K562 (cell line): ENCODE data around the gene MPND. TPM values are rescaled to one million over a fixed set of nuclear protein-coding genes. Genes with fewer than 3 reads are reported as not detected.

Source experiments
- ATAC-seq: fragments of 200-7000 bp; cut with Tn5 transposase; 3 replicates; pipeline ENCODE4 v1.9.1; 2020; ENCODE audit warnings: moderate library complexity
- BruUV-seq: library from RNA; stranded (reverse); fragments of 400-500 nt; replicated peaks from 2 replicates; lab custom pipeline; 2021; lab: Mats Ljungman, UMichigan
- CTCF ChIA-PET: fragments of 300-600 bp; formaldehyde crosslinking; extraction: SDS; loops from one replicate; lab custom pipeline; 2021; ENCODE audit warnings: low intra/inter-chr PET ratio; lab: Yijun Ruan, JAX
- POLR2A ChIA-PET: fragments of 300-600, 350-650 bp; sonication (Branson Sonifier 250); formaldehyde crosslinking; extraction: SDS; loops from one replicate; lab custom pipeline; 2021; ENCODE audit warnings: antibody characterized with exemption, inconsistent platforms; lab: Yijun Ruan, JAX
- DNase-seq, 4 experiments: peaks; one replicate each; pipeline versions ENCODE4 v3.0.0 to v3.0.0-alpha.2; 2011 to 2018; ENCODE audit warnings: low spot score in 3 of 4, mixed read lengths in 3 of 4; ENCODE audit errors: extremely low read depth in 1 of 4
- FAIRE-seq: peaks from 2 replicates; lab custom pipeline; 2011; peaks lifted over from hg19 to GRCh38; lab: Jason Lieb, UNC
- H2AFZ ChIP-seq: 2 replicates; pipeline ENCODE4 v1.6.0; 2011; ENCODE audit warnings: low read depth, low read length, control low read depth, inconsistent platforms
- H3K27ac ChIP-seq: fragments of 200-600 bp; 3 replicates; pipeline ENCODE4 v1.8.0; 2011; ENCODE audit warnings: low read depth, mild to moderate bottlenecking, control low read depth, inconsistent platforms, low read length, moderate library complexity, mixed read lengths; ENCODE audit errors: extremely low read depth
- H3K27me3 ChIP-seq, 2 experiments: fragments of 300-600 bp in 1 of 2; 2 replicates in 1 of 2; 3 replicates in 1 of 2; pipeline versions ENCODE4 v1.6.0 to v1.8.0; 2011; ENCODE audit warnings: inconsistent platforms in 2 of 2, low read length in 2 of 2, mild to moderate bottlenecking in 1 of 2, mixed read lengths in 1 of 2, moderate library complexity in 1 of 2; ENCODE audit not compliant: control insufficient read depth in 2 of 2, insufficient read depth in 2 of 2
- H3K36me3 ChIP-seq: fragments of 300-600 bp; 3 replicates; pipeline ENCODE4 v1.8.0; 2011; ENCODE audit warnings: mild to moderate bottlenecking, low read length, inconsistent platforms; ENCODE audit not compliant: control insufficient read depth, insufficient read depth
- H3K4me1 ChIP-seq, 2 experiments: fragments of 200-600 bp in 1 of 2; replicated peaks in 1 of 2; 2 replicates in 1 of 2; 3 replicates in 1 of 2; pipeline versions ENCODE4 v1.5.1 to v1.8.0; 2011; ENCODE audit warnings: inconsistent platforms in 2 of 2, low read length in 2 of 2, mild to moderate bottlenecking in 1 of 2, mixed read lengths in 1 of 2, moderate library complexity in 1 of 2; ENCODE audit not compliant: control insufficient read depth in 2 of 2, insufficient read depth in 2 of 2
- H3K4me2 ChIP-seq: 2 replicates; pipeline ENCODE4 v1.6.1; 2011; ENCODE audit warnings: low read length, control low read depth, inconsistent platforms, mixed read lengths; ENCODE audit not compliant: insufficient read depth
- H3K4me3 ChIP-seq: fragments of 200-600 bp; sonication (generic), shearing (Covaris generic); 2 replicates; pipeline ENCODE4 v1.5.1; 2016; ENCODE audit warnings: control low read depth, inconsistent platforms
- H3K79me2 ChIP-seq: fragments of 200-600 bp; 3 replicates; pipeline ENCODE4 v1.8.0; 2011; ENCODE audit warnings: low read length, inconsistent platforms; ENCODE audit not compliant: control insufficient read depth, insufficient read depth
- H3K9ac ChIP-seq, 2 experiments: 2 replicates each; pipeline versions ENCODE4 v1.6.0 to v1.6.1; 2011; ENCODE audit warnings: low read depth in 2 of 2, low read length in 2 of 2, control low read depth in 1 of 2, inconsistent platforms in 1 of 2, mild to moderate bottlenecking in 1 of 2, mixed read lengths in 1 of 2; ENCODE audit not compliant: insufficient read depth in 1 of 2
- H3K9me1 ChIP-seq: one replicate; pipeline ENCODE4 v1.6.0; 2011; ENCODE audit warnings: inconsistent platforms, mild to moderate bottlenecking, low read length, moderate library complexity; ENCODE audit not compliant: control insufficient read depth, insufficient read depth
- H3K9me3 ChIP-seq: replicated peaks from 2 replicates; pipeline ENCODE4 v1.5.1; 2011; ENCODE audit warnings: low read depth, low read length, inconsistent platforms; ENCODE audit not compliant: control insufficient read depth, insufficient read depth
- H4K20me1 ChIP-seq: replicated peaks from 2 replicates; pipeline ENCODE4 v1.6.1; 2011; ENCODE audit warnings: low read length, inconsistent platforms, mixed read lengths; ENCODE audit not compliant: control insufficient read depth, insufficient read depth
- ETS1 ChIP-seq: conservative IDR thresholded peaks from 2 replicates; pipeline ENCODE4 v1.6.1; 2011; ENCODE audit warnings: low read depth, mild to moderate bottlenecking, low read length; ENCODE audit not compliant: control insufficient read depth
- LEF1 ChIP-seq: fragments of 450-650 bp; IDR thresholded peaks from 2 replicates; pipeline ENCODE4 v1.6.1; 2016; ENCODE audit warnings: mild to moderate bottlenecking
- NCOA6 ChIP-seq: fragments of 450-650 bp; IDR thresholded peaks from 2 replicates; pipeline ENCODE4 v1.6.1; 2017; ENCODE audit warnings: mild to moderate bottlenecking
- PTTG1 ChIP-seq: fragments of 450-650 bp; IDR thresholded peaks from 2 replicates; pipeline ENCODE4 v1.6.1; 2016; ENCODE audit warnings: low read depth, mild to moderate bottlenecking, missing genetic modification characterization, missing compliant biosample characterization
- RBM15 ChIP-seq: fragments of 200-400 bp; formaldehyde crosslinking; IDR thresholded peaks from 2 replicates; pipeline ENCODE4 v1.6.1; 2018; ENCODE audit warnings: mild to moderate bottlenecking, low read length, moderate library complexity; ENCODE audit not compliant: insufficient read depth
- RFX5 ChIP-seq: IDR thresholded peaks from 2 replicates; pipeline ENCODE4 v1.6.1; 2011; ENCODE audit warnings: low read depth, mild to moderate bottlenecking, improper control_type of control experiment, low read length
- UBTF ChIP-seq, 2 experiments: IDR thresholded peaks; 2 replicates each; pipeline ENCODE4 v1.6.1; 2012; ENCODE audit warnings: improper control_type of control experiment in 2 of 2, low read depth in 2 of 2, low read length in 2 of 2, borderline replicate concordance in 1 of 2
- WGBS: fragments of 100-300 bp; shearing (Covaris generic); methylation state at CpG from one replicate; pipeline ENCODE4 v1.1.6; 2016; ENCODE audit warnings: low coverage, mixed read lengths; ENCODE audit not compliant: insufficient coverage; ENCODE audit errors: missing lambda C conversion rate; 5-methylcytosine and 5-hydroxymethylcytosine counted together
- in situ Hi-C: fragments of 300-500 bp; cut with MboI; formaldehyde crosslinking; loops from 4 replicates; pipeline ENCODE4 v1.15.0; 2018; ENCODE audit warnings: inconsistent platforms, mixed read lengths
- intact Hi-C: fragments of 100-400 bp; cut with micrococcal nuclease; formaldehyde crosslinking; loops from 2 replicates; pipeline ENCODE4 v1.14.2; 2022
- polyA plus RNA-seq, 8 experiments: library from polyadenylated mRNA; depleted of rRNA in 4 of 8; stranded (reverse) in 5 of 8; unstranded in 3 of 8; fragments of >200 nt; fragmentation: Nextera tagmentation in 2 of 8; fragmentation: Illumina TruSeq in 1 of 8; extraction: Ambion mirVana in 2 of 8; extraction: Trizol in 1 of 8; gene quantifications; 2 replicates each; pipeline versions ENCODE4 v1.2.1 to v1.2.3, GENCODE V29; 2011 to 2014; ENCODE audit warnings: inconsistent platforms in 1 of 8, missing spikeins in 1 of 8
- total RNA-seq, 7 experiments: library from RNA; depleted of rRNA in 6 of 7; stranded (reverse); fragments of >200 nt in 6 of 7; fragmentation: Illumina TruSeq in 2 of 7; extraction: Trizol in 2 of 7; gene quantifications; 2 replicates each; pipeline versions ENCODE4 v1.2.1 to v1.2.3, GENCODE V29; 2011 to 2021; ENCODE audit warnings: low replicate concordance in 1 of 7
- TF ChIP-seq, protein P1 (sequence below): fragments of 250-450 bp; sonication (Bioruptor Pico); IDR thresholded peaks from 2 replicates; pipeline ENCODE4 v1.8.0; 2022; ENCODE audit warnings: moderate library complexity, mild to moderate bottlenecking, inconsistent platforms
- TF ChIP-seq, protein P2 (sequence below): fragments of 450-650 bp; IDR thresholded peaks from 2 replicates; pipeline ENCODE4 v1.6.1; 2017; ENCODE audit warnings: antibody characterized with exemption, mild to moderate bottlenecking

The MPND gene
- total and polyA plus RNA-seq, 9 of the 15 experiments (the other 6 are each of a cell fraction or from before 2014, with no cell fraction given): 0.25 to 14.0 (median 3.9) TPM

DNA sequence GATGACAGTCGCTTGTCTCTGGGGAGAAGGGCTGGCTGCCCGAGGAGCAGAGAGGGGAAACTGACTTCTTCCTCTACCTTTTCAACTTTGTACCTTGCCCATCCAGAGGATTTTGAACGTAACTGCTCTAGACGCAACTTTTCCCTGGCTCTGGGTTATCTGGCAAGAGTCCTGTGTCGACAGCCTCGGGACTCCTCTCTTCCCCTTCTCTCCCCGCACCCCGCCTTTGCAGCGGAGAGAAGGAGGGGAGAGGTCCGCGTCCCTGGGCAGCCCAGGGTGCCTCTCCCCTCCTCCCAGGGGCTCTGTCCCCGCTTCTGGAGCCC lies 56.4 kb downstream of the MPND start (continued):
- TF ChIP-seq UBTF (IDR thresholded peaks at IDR 0.05; ENCODE audit: borderline replicate concordance in 1 of 2, low read depth in 2 of 2, low read length in 2 of 2): 0 out of 4 replicates have a peak, but pooled peaks of 1 of the 2 experiments have one; percentile 13
- TF ChIP-seq, all 486 proteins: peak for 7

- in situ Hi-C loops (no loop called here), intact Hi-C loops (loop anchor here (1.0 to 5.0 kb wide), 3 partner anchors 25 to 237 kb away; partner anchors contain the start of gene TNFAIP8L1)
- peak; percentile 80 to 95 (median 86) for DNase-seq
- ATAC-seq: peak; percentile 54
- under 1% methylated on average over 28 of the region's 90 CpGs for WGBS
- no TSS peak for BruUV-seq
- H3K79me2 ChIP-seq: peaks cover 87% of the 10 kb centered on the region
- peak; percentile 87 for FAIRE-seq
- peak within 1 kb of the TSS; percentile 98 for H3K4me2 ChIP-seq
- peak within 1 kb of the TSS; percentile 99 for H3K4me3 ChIP-seq
- ChIA-PET POLR2A (interaction anchor here (0.6 to 1.0 kb wide), 4 partner anchors 25 to 1257 kb away, joined by 3 to 7 read pairs (median 4); no protein-coding TSS in a partner anchor), CTCF (interaction anchor here (0.7 to 3.9 kb wide), 4 partner anchors 25 to 158 kb away, joined by 3 to 49 read pairs (median 4); no protein-coding TSS in a partner anchor)
- H4K20me1 ChIP-seq: peaks cover 32% of the 10 kb centered on the region
- peaks cover 22 to 23% of the 10 kb centered on the region in 2 experiments; a peak in 4 of 5 replicates for H3K4me1 ChIP-seq
- H3K9me1 ChIP-seq: peaks cover 5% of the 10 kb centered on the region
- H3K27ac ChIP-seq: peak within 1 kb of the TSS; percentile 94
- peak within 1 kb of the TSS; percentile 79 for H2AFZ ChIP-seq
- no peaks in the 10 kb centered on the region for H3K27me3 ChIP-seq
- peak within 1 kb of the TSS; percentile 94 to 97 for H3K9ac ChIP-seq
- peaks cover 46% of the 10 kb centered on the region for H3K36me3 ChIP-seq
- H3K9me3 ChIP-seq: no peaks in the 10 kb centered on the region
- TF ChIP-seq PTTG1 (tag) (no peak), NCOA6 (no peak), LEF1 (no peak), RFX5 (no peak), RBM15 (no peak), ETS1 (peak; percentile 79)
- TF ChIP-seq, protein P1, sequence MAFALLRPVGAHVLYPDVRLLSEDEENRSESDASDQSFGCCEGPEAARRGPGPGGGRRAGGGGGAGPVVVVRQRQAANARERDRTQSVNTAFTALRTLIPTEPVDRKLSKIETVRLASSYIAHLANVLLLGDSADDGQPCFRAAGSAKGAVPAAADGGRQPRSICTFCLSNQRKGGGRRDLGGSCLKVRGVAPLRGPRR: no peak
- TF ChIP-seq, protein P2, sequence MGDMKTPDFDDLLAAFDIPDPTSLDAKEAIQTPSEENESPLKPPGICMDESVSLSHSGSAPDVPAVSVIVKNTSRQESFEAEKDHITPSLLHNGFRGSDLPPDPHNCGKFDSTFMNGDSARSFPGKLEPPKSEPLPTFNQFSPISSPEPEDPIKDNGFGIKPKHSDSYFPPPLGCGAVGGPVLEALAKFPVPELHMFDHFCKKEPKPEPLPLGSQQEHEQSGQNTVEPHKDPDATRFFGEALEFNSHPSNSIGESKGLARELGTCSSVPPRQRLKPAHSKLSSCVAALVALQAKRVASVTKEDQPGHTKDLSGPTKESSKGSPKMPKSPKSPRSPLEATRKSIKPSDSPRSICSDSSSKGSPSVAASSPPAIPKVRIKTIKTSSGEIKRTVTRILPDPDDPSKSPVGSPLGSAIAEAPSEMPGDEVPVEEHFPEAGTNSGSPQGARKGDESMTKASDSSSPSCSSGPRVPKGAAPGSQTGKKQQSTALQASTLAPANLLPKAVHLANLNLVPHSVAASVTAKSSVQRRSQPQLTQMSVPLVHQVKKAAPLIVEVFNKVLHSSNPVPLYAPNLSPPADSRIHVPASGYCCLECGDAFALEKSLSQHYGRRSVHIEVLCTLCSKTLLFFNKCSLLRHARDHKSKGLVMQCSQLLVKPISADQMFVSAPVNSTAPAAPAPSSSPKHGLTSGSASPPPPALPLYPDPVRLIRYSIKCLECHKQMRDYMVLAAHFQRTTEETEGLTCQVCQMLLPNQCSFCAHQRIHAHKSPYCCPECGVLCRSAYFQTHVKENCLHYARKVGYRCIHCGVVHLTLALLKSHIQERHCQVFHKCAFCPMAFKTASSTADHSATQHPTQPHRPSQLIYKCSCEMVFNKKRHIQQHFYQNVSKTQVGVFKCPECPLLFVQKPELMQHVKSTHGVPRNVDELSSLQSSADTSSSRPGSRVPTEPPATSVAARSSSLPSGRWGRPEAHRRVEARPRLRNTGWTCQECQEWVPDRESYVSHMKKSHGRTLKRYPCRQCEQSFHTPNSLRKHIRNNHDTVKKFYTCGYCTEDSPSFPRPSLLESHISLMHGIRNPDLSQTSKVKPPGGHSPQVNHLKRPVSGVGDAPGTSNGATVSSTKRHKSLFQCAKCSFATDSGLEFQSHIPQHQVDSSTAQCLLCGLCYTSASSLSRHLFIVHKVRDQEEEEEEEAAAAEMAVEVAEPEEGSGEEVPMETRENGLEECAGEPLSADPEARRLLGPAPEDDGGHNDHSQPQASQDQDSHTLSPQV: peak; percentile 70
Measured at GRCh38 chr19:4400135-4400936, 57.0 kb downstream of the MPND start, which contains the start of gene SH3GL1. SH3GL1 (minus strand) TSS chr19:4400547; CDS start chr19:4400368, 179 bp downstream.
